A549 (cell line): ENCODE data around the gene CCDC78.

Source experiments
- BHLHE40 ChIP-seq: IDR thresholded peaks from 2 replicates; pipeline ENCODE4 v1.6.1; 2012; ENCODE audit warnings: low read depth, low read length, inconsistent platforms
- EP300 ChIP-seq, 2 experiments: fragments of >200 bp; sonication (Bioruptor Twin); formaldehyde crosslinking; IDR thresholded peaks; 2 replicates in 1 of 2; 3 replicates in 1 of 2; pipeline ENCODE4 v1.6.1; 2016 to 2017
- SREBF2 ChIP-seq: fragments of 450-650 bp; IDR thresholded peaks from 2 replicates; pipeline ENCODE4 v1.6.1; 2014; ENCODE audit warnings: mild to moderate bottlenecking, moderate library complexity
- TF ChIP-seq, protein P1 (sequence below): fragments of >200 bp; sonication (Bioruptor Twin); formaldehyde crosslinking; IDR thresholded peaks from 3 replicates; pipeline ENCODE4 v1.5.1; 2016

- TF ChIP-seq BHLHE40 (no peak), EP300 (IDR thresholded peaks at IDR 0.05) (no peak), SREBF2 (no peak)
- TF ChIP-seq, protein P1, sequence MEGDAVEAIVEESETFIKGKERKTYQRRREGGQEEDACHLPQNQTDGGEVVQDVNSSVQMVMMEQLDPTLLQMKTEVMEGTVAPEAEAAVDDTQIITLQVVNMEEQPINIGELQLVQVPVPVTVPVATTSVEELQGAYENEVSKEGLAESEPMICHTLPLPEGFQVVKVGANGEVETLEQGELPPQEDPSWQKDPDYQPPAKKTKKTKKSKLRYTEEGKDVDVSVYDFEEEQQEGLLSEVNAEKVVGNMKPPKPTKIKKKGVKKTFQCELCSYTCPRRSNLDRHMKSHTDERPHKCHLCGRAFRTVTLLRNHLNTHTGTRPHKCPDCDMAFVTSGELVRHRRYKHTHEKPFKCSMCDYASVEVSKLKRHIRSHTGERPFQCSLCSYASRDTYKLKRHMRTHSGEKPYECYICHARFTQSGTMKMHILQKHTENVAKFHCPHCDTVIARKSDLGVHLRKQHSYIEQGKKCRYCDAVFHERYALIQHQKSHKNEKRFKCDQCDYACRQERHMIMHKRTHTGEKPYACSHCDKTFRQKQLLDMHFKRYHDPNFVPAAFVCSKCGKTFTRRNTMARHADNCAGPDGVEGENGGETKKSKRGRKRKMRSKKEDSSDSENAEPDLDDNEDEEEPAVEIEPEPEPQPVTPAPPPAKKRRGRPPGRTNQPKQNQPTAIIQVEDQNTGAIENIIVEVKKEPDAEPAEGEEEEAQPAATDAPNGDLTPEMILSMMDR = no peak
Measured at GRCh38 chr16:675884-676564, 50.2 kb downstream of the CCDC78 start.
